HG02981 (cell line): Measurements from ENCODE around the gene AP1M2.
"Not testable (repeated sequence)": the region's sequence is repeated elsewhere in the genome, so short reads cannot be mapped to it uniquely, and the experiment has no call there.

Source experiments
- ATAC-seq: cut with Tn5 transposase; IDR thresholded peaks from one replicate; pipeline ENCODE4 v1.9.1; 2021; ENCODE audit warnings: mild to moderate bottlenecking, moderate library complexity; ENCODE audit not compliant: unreplicated experiment

Gene AP1M2

DNA sequence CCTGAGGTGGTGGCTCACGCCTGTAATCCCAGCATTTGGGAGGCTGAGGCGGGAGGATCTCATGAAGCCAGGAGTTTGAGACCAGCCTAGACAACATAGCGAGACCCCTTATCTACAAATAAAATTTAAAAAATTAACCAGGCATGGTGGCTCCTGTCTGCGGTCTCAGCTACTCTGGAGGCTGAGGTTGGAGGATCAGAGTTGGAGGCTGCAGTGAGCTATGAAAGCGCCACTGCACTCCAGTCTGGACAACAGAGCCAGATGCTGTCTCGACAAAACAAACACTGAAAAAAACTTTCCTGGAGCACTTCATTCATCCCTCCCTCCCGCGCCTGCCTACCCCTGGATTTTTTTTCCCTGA is 44.1 kb downstream of the AP1M2 start:
- ATAC-seq: no peak

DNA sequence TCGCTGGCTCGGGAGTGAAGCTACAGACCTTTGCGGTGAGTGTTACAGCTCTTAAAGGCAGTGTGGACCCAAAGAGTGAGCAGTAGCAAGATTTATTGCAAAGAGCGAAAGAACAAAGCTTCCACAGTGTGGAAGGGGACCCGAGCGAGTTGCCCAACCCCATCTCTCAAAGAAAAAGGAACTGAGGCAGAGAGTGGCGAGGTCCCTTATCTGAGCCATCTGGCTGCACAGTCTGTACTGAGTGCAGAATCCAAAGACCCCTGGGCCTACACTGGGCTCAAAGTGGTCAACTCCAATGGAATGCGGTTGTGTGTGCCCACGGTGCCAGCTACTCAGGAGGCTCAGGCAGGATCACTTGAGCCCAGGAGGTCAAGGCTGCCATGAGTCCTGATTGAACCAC is 48.1 kb downstream of the AP1M2 start:
- ATAC-seq: not testable (repeated sequence)

GRCh38 chr19:10538204-10538983 is 48.7 kb downstream of the AP1M2 start:
- no peak for ATAC-seq

GRCh38 chr19:10537668-10538067 is 49.4 kb downstream of the AP1M2 start:
- no peak for ATAC-seq

DNA sequence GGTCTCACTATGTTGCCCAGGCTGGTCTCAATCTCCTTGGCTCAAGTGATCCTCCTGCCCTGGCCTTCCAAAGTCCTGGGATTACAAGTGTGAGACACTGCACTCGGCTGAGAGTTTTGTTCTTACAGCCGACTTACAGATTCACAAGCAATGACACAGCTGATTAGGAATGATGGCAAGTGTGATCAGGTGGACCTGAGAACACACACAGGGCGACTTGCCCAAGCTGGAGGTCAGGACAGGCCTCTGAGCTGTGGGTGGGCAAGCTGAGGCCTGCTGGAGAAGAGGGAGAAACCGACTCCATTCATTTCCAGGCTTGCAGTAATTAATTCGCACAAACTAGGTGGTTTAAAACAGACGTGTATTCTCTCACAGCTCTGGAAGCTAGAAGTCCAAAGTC is 51.5 kb downstream of the AP1M2 start:
- ATAC-seq: no peak

- ATAC-seq: no peak
Measured at GRCh38 chr19:10533646-10534386, 53.3 kb downstream of the AP1M2 start.

DNA sequence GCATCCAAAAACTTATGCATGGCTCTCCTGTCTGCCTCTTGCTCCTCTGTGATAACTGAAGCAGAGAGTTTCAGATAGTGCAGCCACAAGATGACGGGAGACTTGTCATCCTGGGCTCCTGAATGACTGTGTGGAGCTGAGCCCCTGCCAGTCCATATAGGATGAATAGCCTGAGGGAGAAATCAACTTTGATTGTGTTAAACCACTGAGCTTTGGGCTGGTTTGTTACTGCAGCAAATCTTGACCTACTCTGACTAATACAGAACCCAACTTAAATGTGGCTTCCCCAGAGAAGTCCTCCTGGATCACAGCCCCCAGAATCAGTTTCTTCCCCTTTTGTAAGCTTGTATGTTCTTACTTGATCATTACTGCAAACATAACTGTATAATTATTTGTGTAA is 54.7 kb downstream of the AP1M2 start:
- no peak for ATAC-seq

DNA sequence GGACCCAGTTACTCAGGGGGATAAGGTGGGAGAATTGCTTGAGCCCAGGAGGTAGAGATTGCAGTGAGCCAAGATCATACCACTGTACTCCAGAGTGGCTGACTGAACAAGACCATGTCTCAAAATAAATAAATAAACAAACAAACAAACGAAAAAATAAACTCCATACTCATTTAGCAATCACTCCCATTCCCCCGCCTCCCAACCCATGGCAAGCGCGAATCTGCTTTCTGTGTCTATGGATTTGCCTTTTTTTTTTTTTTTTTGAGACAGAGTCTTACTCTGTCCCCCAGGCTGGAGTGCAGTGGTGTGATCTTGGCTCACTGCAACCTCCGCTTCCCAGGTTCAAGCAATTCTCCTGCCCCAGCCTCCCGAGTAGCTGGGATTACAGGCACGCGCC is 60.2 kb downstream of the AP1M2 start:
- not testable (repeated sequence) for ATAC-seq

DNA sequence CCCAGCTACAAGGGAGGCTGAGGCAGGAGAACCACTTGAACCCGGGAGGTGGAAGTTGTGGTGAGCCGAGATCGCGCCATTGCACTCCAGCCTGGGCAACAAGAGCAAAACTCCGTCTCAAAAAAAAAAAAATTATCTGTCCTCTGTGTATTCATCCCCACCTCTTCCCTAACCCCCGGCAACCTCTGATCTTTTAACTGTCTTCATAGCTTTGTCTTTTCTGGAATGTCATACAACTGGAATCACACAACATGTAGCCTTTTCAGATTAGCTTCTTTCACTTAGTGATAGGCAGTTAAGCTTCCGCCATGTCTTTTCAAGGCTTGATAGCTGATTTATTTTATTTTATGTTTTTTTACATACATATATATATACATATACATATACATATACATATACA is 61.5 kb downstream of the AP1M2 start:
- ATAC-seq: no peak

GRCh38 chr19:10523135-10523636 is 63.9 kb downstream of the AP1M2 start:
- ATAC-seq: no peak
